ENCODE results near the gene SLC6A15. TPM values are rescaled to one million over a fixed set of nuclear protein-coding genes. Genes with fewer than 3 reads are reported as not detected.

SLC6A15 gene
- total RNA-seq, 1 donor from 2014 or later = not detected

DNA sequence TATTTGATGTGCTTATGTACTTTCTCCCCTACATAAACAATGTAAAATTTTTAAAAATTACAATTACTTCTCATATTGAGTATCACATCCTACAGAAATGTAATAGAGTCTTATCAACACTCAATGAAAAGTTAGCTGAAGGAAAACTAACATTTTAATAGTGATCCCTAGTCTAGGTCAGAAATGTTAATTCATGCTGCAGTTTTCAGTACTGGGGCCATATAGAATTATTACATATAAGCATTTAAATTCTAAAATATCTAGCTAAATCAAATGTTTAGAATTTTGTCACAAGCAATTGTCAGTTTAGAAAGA, 37.8 kb downstream of the SLC6A15 start:
- Histone ChIP-seq H3K27ac (no peak overlapping the region), H3K4me3 (no peak overlapping the region), H3K9me3 (no peaks in the 10 kb centered on the region), H3K4me1 (no peaks in the 10 kb centered on the region), H3K36me3 (no peaks in the 10 kb centered on the region), H3K27me3 (ENCODE audit: low read depth) (no peaks in the 10 kb centered on the region)
- ATAC-seq = no peak
- TF ChIP-seq, protein P1, sequence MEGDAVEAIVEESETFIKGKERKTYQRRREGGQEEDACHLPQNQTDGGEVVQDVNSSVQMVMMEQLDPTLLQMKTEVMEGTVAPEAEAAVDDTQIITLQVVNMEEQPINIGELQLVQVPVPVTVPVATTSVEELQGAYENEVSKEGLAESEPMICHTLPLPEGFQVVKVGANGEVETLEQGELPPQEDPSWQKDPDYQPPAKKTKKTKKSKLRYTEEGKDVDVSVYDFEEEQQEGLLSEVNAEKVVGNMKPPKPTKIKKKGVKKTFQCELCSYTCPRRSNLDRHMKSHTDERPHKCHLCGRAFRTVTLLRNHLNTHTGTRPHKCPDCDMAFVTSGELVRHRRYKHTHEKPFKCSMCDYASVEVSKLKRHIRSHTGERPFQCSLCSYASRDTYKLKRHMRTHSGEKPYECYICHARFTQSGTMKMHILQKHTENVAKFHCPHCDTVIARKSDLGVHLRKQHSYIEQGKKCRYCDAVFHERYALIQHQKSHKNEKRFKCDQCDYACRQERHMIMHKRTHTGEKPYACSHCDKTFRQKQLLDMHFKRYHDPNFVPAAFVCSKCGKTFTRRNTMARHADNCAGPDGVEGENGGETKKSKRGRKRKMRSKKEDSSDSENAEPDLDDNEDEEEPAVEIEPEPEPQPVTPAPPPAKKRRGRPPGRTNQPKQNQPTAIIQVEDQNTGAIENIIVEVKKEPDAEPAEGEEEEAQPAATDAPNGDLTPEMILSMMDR (IDR thresholded peaks at IDR 0.05) = no peak
- intact Hi-C loops (cut with DNase I) = loop anchor here (10.0 kb wide), 1 partner anchor 150 kb away; no protein-coding TSS in a partner anchor
- no peak for DNase-seq

- no peaks in the 10 kb centered on the region for H3K27me3 ChIP-seq (ENCODE audit: low read depth)
- H3K36me3 ChIP-seq = no peaks in the 10 kb centered on the region
- H3K9me3 ChIP-seq = no peaks in the 10 kb centered on the region
- DNase-seq (no peak), ATAC-seq (peak; percentile 43 to 76)
- TF ChIP-seq, protein P1 (IDR thresholded peaks at IDR 0.05) = peak; percentile 75
- no peak overlapping the region for H3K27ac ChIP-seq
- no peaks in the 10 kb centered on the region for H3K4me1 ChIP-seq
- intact Hi-C loops (cut with DNase I) = loop anchor here (10.0 kb wide), 1 partner anchor 151 kb away; no protein-coding TSS in a partner anchor
- H3K4me3 ChIP-seq = no peak overlapping the region
These were observed 38.3 kb downstream of the SLC6A15 start for GRCh38 chr12:84874125-84874824.

GRCh38 chr12:84862186-84862585, 50.4 kb downstream of the SLC6A15 start:
- DNase-seq (no peak), ATAC-seq (no peak)
- Histone ChIP-seq H3K27ac (no peak overlapping the region), H3K9me3 (no peaks in the 10 kb centered on the region), H3K4me1 (no peaks in the 10 kb centered on the region), H3K27me3 (ENCODE audit: low read depth) (no peaks in the 10 kb centered on the region), H3K36me3 (no peaks in the 10 kb centered on the region), H3K4me3 (no peak overlapping the region)
- intact Hi-C loops (cut with DNase I) = no loop called here
- TF ChIP-seq, protein P1 (IDR thresholded peaks at IDR 0.05) = no peak

DNA sequence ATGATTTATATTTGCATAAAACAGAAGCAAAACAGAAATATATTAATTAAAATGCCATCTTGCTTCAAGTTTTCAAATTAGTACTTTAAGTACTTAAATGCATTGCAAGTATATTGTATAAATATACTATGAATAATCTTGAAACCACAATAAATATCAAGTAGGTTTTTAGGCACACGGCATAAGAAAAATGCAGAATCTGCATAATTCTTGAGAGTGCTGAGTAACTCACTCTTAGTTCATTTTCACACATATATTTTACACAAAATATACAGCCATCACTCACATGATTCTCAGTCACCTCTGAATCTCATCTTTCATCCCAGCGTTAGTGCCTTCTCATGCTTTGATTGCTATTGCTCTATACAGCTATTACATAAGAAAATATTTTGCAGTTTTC, 51.9 kb downstream of the SLC6A15 start:
- Histone ChIP-seq H3K27me3 (ENCODE audit: low read depth) (no peaks in the 10 kb centered on the region), H3K27ac (no peak overlapping the region), H3K36me3 (no peaks in the 10 kb centered on the region), H3K4me3 (no peak overlapping the region), H3K9me3 (no peaks in the 10 kb centered on the region), H3K4me1 (no peaks in the 10 kb centered on the region)
- ATAC-seq (no peak), DNase-seq (no peak)
- TF ChIP-seq, protein P1 (IDR thresholded peaks at IDR 0.05) = no peak
- intact Hi-C loops (cut with DNase I) = no loop called here

DNA sequence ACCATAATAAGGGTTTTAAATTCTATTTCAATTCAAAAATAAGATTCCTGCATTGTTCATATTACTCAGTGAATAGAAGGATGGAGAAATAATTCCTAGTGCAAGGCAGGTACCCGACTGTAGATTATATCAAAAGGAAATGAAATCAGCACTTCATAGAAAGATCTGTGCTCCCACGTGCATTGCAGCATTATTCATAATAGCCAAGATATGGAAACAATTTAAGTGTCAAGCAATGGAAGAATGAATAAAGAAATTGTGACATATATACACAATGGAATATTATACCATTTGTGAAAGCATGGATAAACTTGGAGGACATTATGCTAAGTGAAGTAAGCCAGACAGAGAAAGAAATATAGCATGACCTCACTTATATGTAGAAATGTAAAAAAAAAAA, 53.8 kb downstream of the SLC6A15 start:
- Histone ChIP-seq H3K27me3 (ENCODE audit: low read depth) (no peaks in the 10 kb centered on the region), H3K27ac (no peak overlapping the region), H3K9me3 (no peaks in the 10 kb centered on the region), H3K4me1 (no peaks in the 10 kb centered on the region), H3K36me3 (no peaks in the 10 kb centered on the region), H3K4me3 (no peak overlapping the region)
- intact Hi-C loops (cut with DNase I) = no loop called here
- TF ChIP-seq, protein P1 (IDR thresholded peaks at IDR 0.05) = no peak
- ATAC-seq (no peak), DNase-seq (no peak)

All from lower lobe of right lung (tissue), 2 donors.